NOMO-1 (cell line): Measurements from ENCODE around the gene LMNTD1.
"Not testable (repeated sequence)": the region's sequence is repeated elsewhere in the genome, so short reads cannot be mapped to it uniquely, and the experiment has no call there.

Experiments used
- DNase-seq, 2 experiments: peaks; one replicate each; lab custom pipeline; 2025; ENCODE audit not compliant: unreplicated experiment in 2 of 2; lab: John Stamatoyannopoulos, UW

The LMNTD1 gene

GRCh38 chr12:25553098-25553497 lies at the start of gene LMNTD1:
Gene LMNTD1, minus strand, starts transcription at chr12:25553283. Its CDS starts 324 bp downstream, at chr12:25552959.
- peak in 1 of 2 experiments; percentile 22 for DNase-seq

- DNase-seq = no peak
Observed at GRCh38 chr12:25598956-25599355, 45.9 kb upstream of the LMNTD1 start.

GRCh38 chr12:25595496-25595895 lies 42.4 kb upstream of the LMNTD1 start:
- not testable (repeated sequence) for DNase-seq

- DNase-seq = no peak
Observed at GRCh38 chr12:25594376-25594775, 41.3 kb upstream of the LMNTD1 start.

- no peak for DNase-seq
Observed at GRCh38 chr12:25592725-25593495, 39.8 kb upstream of the LMNTD1 start.

GRCh38 chr12:25591144-25591543 lies 38.1 kb upstream of the LMNTD1 start:
- no peak for DNase-seq

- no peak for DNase-seq
Observed at GRCh38 chr12:25590011-25590721, 37.1 kb upstream of the LMNTD1 start.

GRCh38 chr12:25587346-25587745 lies 34.3 kb upstream of the LMNTD1 start:
- no peak for DNase-seq

- no peak for DNase-seq
Observed at GRCh38 chr12:25585662-25586061, 32.6 kb upstream of the LMNTD1 start.

- no peak for DNase-seq
Observed at GRCh38 chr12:25585021-25585523, 32.0 kb upstream of the LMNTD1 start.

GRCh38 chr12:25584596-25584995 lies 31.5 kb upstream of the LMNTD1 start:
- no peak for DNase-seq

GRCh38 chr12:25583545-25583944 lies 30.5 kb upstream of the LMNTD1 start:
- DNase-seq = no peak

- DNase-seq = no peak
Observed at GRCh38 chr12:25581067-25581466, 28.0 kb upstream of the LMNTD1 start.

GRCh38 chr12:25578411-25579143 lies 25.5 kb upstream of the LMNTD1 start:
- DNase-seq = no peak

GRCh38 chr12:25574761-25575160 lies 21.7 kb upstream of the LMNTD1 start:
- DNase-seq = no peak

GRCh38 chr12:25573346-25573745 lies 20.3 kb upstream of the LMNTD1 start:
- no peak for DNase-seq

GRCh38 chr12:25570418-25570817 lies 17.3 kb upstream of the LMNTD1 start:
- no peak for DNase-seq

GRCh38 chr12:25566202-25566949 lies 13.3 kb upstream of the LMNTD1 start:
- DNase-seq = peak; percentile 69 to 84

- no peak for DNase-seq
Observed at GRCh38 chr12:25558586-25558985, 5.5 kb upstream of the LMNTD1 start.

- peak; percentile 4 to 47 for DNase-seq
Observed at GRCh38 chr12:25557830-25558436, 4.8 kb upstream of the LMNTD1 start.
